HG03439 (cell line): ENCODE results near the gene HMG20B.
"Not testable (repeated sequence)": the region's sequence is repeated elsewhere in the genome, so short reads cannot be mapped to it uniquely, and the experiment has no call there.

Source experiments
- ATAC-seq: cut with Tn5 transposase; IDR thresholded peaks from one replicate; pipeline ENCODE4 v1.9.1; 2021; ENCODE audit warnings: mild to moderate bottlenecking, moderate library complexity; ENCODE audit not compliant: unreplicated experiment

Gene HMG20B

DNA sequence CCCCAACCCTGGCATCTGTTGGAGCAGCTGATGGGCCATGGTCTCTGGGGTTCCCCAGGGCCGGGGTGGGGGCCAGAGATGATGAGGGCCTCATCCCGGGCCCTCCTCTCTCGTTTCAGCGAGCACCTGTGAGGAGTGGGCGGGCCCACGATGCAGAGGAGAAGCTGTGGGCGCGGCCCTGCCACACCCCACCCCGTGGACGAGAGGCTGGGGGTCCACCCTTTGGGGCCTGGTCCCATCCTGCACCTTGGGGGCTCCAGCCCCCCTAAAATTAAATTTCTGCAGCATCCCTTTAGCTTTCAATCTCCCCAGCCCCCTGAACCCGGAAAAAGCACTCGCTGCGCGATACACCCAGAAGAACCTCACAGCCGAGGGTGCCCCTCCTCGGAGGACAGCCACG, 5.6 kb downstream of the HMG20B start:
- ATAC-seq, result no peak

DNA sequence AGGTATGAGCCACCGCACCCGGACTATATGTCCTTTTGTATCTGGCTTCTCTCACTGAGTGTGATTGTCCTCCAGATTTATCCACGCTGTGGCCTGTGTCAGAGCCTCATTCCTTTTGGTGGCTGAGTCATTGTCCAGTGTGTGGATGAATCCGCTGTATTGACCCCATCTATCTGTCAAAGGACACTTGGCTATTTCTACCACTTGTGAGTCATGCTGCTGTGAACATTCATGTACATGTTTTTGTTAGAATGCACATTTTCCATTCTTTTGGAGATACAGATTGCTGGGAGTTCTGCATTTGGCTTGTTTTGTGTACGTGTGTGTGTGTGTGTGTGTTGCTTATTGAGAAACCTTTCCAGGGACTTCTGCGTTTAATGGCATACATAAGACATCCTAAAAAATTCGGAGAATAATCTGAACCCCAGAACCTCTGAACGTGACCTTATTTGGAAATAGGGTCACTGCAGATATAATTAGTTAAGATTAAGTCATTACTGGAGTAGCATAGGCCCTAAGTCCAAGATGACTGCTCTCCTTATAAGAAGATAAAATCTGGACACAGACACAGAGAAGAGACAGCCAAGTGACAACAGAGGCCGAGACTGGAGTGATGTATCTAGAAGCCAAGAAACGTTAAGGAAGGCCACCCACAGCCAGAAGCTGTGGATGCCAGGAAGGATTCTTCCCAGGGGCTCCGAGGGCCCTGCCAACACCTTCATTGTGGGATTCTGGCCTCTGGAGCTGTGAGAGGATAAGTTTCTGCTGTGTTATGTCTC, 7.6 kb downstream of the HMG20B start:
- no peak for ATAC-seq

DNA sequence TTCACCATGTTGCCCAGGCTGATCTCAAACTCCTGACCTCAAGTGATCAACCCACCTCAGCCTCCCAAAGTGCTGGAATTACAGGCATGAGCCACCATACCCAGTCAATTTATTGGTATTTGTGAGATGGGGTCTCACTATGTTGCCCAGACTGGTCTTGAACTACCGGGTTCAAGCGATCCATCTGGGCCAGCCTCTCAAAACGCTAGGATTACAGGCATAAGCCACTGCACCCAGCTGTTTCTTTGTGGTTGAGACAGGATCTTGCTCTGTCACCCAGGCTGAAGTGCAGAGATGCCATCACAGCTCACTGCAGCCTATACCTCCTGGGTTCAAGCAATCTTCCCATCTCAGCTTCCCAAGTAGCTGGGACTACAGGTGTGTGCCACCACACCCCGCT, 9.0 kb downstream of the HMG20B start:
- ATAC-seq, result not testable (repeated sequence)

DNA sequence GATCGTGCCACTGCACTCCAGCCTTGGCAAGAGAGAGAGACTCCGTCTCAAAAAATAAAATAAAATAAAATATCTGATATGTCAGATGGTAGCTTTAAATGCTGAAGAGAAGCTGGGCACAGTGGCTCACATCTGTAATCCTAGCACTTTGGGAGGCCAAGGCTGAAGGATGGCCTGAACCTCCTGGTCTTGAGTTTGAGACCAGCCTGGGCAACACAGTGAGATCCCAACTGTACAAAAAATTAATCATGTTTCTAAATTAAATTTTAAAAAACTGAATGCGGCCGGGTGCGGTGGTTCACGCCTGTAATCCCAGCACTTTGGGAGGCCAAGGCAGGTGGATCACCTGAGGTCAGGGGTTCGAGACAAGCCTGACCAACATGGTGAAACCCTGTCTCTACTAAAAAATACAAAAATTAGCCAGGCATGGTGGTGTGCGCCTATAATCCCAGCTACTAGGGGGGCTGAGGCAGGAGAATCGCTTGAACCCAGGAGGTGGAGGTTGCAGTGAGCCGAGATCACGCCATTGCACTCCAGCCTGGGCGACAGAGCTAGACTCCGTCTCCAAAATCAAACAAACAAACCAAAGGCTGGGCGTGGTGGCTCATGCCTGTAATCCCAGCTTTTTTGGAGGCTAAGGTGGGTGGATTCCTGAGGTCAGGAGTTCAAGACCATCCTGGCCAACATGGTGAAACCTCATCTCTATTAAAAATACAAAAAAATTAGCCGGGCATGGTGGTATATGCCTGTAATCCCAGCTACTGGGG, 11.5 kb downstream of the HMG20B start:
- ATAC-seq, result not testable (repeated sequence)

DNA sequence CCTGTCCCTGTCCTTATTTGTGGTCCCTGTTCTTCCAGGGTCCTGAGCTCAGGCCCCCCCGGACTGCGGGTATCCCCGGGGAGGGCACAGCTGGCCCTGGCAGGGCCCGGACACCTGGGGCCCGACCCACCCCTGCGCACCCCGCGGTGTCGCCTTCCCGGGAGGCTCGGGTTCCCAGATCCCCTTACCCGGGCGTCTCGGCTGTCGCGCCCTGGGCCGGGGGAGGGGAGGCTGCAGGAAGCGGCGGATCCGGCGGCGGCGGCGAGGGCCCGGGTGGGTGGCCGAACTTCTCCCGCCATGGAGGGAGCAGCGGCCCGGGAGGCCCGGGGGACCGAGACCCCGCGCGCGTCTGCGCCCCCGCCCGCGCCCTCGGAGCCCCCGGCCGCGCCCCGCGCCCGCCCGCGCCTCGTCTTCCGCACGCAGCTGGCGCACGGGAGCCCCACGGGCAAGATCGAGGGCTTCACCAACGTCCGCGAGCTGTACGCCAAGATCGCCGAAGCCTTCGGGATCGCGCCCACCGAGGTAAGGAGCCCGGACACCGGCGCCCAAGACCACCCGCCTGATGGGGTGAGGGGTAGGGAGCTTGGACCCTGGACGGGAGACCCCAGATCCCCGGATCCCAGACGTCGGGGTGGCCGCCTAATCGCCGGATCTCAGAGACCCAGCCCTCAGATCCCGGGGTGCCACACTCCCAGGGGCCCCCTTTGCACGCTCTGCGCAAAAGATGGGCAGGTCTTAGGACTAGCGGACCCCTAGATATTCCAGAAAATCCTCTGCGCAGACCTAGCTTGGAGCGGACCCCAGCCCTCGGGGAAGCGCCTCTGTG, 12.8 kb downstream of the HMG20B start, which contains the start of gene GIPC3:
TSS of gene GIPC3 (plus strand) at position 178 of the 826 bp plus-strand sequence. CDS start at position 298, 120 bp downstream.
- no peak for ATAC-seq

DNA sequence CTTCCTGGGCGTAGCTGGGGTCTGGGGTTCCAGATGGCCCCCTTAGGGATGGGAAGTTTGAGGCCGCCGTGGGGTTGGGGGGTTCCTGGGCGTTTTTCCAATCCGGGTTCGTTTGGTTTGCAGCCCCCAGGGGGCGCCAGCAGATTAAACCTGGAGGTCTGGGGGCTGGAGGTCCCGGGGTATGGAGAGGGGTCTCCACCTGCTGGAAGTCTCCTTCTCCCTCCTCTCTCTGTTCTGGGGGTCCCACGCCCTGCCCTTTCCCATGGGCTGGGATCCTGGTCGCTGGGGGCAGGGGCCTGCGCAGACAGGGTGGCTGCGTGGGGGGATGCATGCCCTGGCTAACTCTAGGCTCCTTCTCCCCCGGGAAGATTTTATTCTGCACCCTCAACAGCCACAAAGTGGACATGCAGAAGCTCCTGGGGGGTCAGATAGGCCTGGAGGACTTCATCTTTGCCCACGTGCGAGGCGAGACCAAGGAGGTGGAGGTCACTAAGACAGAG, 13.4 kb downstream of the HMG20B start:
- no peak for ATAC-seq

DNA sequence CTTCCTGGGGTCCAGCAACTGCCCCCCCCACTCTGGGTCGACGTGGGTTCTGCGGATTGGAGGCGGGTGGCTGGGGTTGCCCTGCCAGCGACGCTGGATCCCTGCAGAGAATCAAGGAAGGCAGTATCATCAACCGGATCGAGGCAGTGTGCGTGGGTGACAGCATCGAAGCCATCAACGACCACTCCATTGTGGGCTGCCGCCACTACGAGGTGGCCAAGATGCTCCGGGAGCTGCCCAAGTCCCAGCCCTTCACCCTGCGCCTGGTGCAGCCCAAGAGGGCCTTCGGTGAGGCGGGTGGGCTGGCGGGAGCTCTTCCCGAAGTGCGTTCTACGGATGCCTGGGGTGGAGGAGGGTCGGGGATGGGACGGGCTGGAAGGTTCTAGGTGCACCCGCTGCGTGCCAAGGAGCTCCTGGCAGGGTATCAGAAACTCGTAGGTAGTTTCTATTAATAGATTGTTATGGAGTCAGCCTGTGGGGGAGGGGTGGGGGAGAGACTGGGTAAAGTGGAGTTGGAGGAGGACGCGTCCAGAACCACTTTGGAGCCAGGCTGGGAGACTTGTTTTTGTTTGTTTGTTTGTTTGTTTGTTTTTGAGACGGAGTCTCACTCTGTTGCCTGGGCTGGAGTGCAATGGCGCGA, 14.1 kb downstream of the HMG20B start:
- ATAC-seq, result no peak

DNA sequence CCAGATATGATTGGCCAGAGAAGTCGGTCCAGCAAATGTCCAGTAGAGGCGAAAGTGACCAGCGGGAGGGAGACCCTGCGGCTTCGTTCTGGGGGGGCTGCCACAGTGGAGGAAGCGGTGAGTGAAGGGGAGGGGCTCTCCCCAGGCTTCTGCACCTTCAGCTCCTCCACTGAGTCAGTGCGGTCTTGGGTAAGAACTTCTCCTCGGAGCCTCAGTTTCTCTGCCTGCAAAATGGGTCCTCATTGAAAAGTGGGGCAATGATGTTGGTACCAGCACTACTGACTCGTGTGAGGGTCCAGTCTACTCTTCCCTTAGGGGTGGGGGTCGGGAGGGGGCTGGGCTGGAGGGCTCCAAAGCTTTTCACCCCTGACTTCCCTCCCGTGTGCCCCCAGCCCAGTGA, 16.7 kb downstream of the HMG20B start:
- no peak for ATAC-seq

DNA sequence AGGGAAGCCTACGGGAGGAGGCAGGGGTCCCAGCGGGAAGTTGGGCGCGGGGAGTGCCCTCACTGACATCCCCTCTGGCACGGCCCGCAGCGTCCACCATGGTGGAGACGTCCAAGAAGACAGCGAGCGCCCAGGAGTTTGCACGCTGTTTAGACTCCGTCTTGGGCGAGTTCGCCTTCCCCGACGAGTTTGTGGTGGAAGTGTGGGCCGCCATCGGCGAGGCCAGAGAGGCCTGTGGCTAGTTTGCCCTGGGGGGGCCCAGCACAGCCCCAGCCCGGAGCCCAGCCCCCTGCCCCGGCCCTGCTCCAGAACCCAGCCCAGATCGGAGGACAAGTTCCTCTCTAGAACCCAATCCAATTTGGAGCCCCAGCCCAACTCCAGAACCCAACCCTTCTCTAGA, 17.2 kb downstream of the HMG20B start:
- ATAC-seq, result no peak

DNA sequence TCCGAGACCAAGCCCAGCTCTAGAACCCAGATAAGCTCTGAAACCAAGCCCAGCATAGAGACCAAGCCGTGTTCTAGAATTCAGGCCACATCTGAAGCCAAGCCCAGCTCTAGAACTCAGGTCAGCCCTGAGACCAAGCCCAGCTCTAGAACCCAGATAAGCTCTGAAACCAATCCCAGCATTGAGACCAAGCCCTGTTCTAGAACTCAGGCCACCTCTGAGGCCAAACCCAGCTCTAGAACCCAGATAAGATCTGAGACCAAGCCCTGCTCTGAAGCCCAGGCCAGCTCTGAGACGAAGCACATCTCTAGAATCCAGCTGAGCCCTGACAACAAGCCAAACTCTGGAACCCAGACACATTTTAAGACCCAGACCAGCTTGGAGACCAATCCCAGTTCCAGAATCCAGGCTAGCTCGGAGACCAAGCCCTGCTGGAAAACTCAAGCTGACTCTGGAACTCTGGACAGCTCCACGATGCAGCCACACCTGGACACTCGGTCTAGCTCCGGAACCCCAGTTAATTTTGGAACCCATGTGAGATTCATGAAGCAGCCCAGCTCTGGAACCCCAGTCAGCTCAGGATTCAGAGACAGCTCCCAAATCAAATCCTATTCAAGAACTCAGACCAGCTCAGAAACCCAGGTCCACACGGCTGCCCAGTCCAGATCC, 18.4 kb downstream of the HMG20B start:
- ATAC-seq, result no peak

DNA sequence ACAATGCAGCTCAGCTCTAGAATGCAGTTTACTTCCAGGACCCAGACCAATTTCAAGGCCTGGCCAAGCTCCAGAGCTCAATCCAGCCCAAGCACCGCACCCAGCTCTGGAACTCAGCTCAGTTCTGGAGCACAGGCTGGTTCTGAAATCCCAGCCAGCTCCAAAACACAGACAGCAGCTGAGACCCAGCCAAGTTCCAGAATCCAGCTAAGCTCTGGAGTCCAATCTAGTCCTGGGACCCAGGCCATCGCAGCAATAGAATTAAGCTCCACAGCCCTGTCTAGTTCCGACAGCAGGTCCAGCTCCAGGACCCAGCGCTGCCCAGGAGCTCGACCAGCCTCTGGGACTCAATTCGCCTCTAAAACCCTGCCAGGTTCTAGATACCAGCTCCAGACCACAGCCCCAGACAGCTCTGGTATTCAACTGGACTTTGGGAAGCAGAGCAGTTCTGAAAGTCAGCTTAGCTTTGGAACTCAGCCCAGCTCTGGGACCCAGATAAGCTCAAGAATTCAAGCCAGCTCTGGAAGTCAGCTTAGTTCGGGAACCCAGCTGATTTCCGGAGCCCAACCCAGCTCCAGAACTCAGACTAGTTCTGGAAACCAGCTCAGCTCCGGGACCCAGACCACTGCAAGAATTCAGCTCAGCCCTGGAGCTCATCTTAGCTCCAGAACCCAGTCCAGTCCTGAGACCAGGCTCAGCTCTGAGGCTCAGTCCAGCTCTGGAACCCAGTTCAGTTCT, 19.3 kb downstream of the HMG20B start:
- no peak for ATAC-seq

DNA sequence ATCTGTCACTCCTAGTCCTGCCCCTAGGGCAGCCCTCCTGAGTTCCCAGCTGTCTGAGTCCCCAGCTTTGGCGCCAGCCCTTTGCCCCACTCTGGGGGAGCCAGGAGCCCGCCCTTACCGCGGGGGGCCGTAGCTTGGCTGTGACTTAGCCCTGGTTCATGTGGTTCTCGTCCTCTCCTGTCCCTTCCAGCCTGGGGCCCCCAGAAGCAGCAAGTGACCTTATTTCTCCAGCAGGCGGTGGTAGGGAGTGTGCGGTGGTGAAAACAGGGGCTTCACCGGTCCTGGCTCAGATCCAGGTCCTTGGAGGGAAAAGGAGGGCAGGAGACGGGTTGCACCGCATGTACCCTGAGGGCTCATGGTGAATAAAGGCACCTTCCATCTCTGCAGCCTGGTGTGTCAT, 20.4 kb downstream of the HMG20B start:
- no peak for ATAC-seq

DNA sequence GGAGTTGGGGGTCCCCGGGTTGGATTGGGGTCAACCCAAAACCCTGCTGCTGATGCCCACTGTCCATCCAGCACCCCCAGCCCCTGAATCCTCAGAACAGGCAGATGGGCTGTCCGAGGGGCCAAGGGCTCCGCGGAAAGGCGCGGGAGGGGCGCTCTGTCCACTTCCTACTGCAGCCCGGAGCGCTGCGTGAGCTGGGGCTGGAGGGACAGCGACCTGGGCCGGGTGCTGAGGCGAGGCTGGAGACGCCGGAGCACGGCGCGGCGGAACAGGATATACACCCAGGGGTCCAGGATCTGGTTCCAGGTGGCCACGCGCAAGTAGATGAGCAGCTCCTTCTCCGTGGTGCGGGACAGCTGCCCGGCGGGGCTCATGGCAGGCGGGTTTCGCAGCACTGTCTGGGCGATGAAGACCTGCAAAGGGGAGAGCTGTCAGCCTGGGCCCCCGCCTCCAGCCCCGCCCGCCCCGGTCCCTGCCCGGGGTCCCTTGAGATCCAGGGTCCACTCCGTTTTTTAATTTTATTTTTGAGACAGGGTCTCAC, 22.8 kb downstream of the HMG20B start:
- ATAC-seq, result no peak

DNA sequence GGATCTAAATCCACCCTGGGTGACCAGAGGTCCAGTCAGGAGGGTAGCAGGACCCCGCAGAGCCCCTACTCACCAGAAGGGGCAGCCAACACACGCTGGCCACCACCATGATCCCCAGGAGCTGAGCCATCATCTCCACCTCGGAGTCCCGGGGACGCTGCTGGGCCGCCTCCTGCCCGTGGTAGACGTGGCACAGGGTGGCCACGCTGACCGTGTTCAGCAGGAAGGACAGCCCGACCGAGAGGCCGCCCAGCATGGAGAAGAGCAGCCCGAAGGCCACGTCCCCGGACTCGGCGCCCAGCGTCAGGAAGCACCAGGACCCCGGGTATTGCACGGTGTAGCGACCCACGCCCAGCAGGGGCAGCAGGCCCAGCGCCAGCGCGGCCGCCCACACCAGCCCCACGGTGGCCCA, 27.0 kb downstream of the HMG20B start:
- no peak for ATAC-seq

DNA sequence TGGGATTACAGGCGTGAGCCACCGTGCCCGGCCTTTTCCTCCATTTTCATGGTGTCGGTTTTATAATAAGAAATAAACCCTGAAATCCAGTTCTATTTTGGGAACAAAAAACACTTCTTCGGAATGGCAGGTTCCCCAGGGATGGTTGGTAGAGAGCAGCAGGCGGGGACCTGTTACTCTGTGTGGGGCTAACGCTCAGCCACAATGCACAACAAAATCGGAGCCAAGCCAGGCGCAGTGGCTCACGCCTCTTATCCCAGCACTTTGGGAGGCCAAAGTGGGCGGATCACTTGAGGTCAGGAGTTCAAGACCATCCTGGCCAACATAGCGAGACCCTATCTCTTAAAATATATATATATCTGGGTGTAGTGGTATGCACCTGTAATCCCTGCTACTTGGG, 28.3 kb downstream of the HMG20B start:
- ATAC-seq, result no peak

DNA sequence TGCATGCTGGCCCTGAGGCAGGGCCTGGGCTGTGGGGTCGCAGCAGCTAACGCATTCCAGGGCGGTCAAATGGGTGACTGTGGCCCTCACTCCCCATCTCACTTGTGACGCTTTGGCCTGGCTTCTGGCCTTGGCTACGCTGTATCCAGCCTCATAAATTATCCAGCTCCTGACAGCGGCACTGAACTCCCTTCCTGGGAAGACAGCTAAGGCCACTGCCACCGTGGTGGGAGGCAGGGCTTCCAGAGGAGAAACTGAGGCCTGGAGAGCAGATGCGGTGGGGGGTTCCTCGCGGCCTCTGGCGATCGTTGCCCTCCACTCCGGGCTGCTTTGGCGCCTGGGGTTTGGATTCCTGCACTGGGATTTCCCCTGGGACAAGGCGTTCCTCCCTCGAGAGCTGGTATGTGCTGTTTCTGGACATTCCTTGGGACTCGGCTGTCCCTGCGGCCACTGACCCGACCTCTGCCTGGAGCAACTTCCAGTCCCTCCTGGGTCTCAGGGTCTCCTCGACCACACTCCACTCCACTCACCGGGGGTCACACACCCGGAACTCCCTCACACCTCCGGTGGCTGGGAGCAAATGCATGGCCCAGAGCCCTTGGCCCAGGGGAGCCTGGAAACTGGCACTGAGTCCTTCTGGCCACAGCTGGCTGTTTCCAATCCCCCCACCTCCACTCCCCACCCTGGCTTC, 30.5 kb downstream of the HMG20B start:
- no peak for ATAC-seq

DNA sequence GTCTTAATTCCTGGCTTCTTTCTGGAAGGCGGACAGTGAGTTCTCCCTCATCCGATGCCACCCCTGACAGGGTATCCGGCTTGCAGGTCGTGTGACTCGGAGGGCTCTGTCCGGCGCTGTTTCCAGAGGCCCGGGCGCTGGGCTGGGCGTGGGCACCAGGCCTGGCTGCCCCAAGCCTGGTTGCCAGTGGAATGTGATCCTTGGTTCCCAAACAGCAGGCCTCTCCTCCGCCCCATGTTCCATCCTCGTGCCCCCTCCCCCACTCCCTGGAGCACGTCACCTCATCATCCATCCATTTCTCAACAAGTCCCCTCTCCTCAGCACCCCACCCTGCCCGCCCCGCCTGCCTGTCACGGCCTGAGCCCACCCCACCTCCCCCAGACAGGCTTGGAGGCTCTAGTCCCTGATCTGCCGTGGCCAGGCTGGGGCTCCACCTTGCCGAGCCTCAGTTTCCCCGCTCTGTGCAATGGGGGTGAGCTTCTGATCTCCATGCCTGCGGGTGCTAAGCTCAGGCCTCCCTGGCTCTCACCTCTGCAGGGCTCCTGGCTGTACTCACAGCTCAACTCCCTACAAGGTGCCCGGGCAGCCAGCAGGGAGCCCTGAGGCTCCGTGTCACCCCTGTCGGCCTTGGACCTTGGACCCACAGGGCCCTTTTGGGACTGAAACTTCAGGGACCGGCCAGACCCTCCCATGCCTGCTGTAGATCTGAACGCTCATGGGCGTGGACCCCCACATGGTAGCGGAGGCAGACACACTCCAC, 31.7 kb downstream of the HMG20B start:
- ATAC-seq, result no peak

DNA sequence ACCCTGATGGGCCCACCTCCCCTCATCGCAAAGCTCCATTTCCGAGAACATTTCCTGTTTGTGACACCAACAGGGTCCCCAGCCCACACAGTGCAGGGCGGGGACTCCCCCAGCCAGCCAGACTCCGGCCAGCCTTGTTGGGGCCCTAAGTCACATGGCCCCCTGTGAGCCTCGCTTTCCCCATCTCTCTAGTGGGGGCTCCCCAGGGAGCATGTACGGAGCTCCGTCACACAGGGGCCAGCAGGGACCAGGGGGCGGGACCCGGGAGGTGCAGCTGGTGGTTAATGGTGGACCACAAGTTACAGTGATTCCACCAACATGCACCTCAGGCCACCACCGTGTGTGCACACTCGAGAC, 32.2 kb downstream of the HMG20B start:
- no peak for ATAC-seq
